HK-2 (cell line): ENCODE data around the gene TEX22.

Source experiments
- DNase-seq: peaks from one replicate; pipeline ENCODE4 v3.0.0-alpha.2; 2018; ENCODE audit not compliant: unreplicated experiment

TEX22 gene

DNA sequence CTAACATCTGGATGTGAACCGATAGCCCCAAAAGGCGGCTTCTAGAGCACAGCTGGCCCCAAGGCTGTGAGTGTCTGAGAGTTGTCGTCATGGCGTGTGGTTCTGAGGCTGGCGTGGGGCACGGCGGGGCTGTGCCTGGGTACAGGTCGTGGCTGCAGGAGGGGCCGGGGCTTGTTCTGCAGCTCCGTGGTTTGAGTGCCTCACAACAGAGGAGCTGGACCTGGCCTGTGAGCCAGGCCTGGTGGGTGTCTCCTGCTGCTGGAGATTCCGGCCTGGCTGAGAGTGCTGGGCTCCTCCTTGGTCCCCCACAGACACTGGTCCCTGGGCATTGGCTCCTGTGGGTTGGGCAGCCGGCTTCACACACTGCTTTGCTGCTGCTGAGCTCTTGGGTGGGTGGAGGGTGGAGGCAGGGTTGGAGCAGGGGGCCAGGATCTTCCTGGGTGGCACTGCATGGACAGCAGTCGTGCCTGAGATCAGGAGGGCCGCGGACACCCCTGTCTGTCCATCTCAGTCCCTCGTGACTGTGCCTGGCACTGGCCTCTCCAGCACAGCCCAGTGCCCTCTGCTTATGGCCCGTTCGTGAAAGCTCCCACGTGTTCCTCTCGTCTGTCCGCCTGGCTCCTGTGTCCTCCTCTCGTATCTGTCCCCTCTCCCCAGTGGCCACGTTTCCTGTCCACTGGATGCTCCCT is 31.8 kb upstream of the TEX22 start:
- no peak for DNase-seq

DNA sequence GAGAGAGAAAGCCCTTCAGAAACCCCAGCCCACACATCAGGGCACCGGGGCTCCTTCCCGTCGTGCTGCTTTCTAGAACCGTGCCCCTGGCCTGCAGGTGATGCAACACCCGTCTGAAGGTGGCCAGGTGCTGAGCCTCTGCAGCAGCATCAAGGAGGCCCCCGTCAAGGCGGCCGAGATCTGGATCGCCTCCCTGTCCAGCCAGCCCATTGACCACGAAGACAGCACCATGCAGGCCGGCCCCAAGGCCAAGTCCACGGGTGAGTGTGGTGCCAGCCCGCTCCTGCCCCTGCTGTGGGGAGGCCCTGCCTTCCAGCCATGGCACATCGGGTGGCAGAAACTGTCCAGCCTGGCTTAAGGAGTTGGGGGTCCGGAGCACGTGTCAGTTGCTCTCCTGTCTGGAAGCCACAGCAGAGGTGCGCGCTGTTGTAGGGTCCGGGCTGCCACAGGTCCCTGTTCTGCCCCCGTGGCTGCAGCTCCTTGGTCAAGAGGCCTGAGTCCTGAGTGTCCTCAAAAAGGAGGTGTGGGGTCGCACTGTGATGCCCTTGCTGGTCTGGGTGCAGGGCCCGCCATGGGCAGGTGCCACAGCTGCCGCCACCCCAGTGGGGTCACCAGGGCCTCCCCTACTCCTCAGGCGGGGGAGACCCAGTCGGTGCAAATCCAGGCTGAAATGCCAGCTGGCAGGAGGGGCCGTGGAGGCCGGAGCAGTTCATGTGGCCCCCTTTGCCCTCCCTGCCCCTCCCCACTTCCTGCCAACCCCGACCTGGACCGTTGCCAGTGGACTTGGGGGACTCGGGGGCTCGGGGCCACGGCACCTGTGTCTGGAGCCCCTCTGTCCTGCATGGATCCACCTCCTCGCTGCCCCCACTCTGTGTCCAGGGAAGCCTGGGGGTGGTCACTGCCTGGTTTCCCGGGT is 31.0 kb upstream of the TEX22 start:
- no peak for DNase-seq

DNA sequence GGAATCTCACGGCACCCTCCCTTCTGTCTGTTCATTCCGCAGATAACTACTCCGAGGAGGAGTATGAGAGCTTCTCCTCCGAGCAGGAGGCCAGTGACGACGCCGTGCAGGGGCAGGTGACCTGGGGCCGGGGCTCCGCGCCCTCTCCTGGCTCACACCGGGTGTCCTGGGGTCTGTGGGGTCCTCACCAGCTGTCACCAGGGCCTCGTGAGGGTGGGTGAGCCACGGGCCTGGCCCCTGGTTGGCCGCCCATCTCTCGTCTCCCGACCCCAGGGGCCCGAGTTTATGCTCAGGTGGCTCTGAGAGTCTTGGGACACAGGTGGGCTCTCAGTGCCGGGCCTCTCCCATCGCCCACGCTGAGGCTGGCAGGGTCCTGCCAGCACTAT is 30.3 kb upstream of the TEX22 start:
- no peak for DNase-seq

GRCh38 chr14:105368426-105368825 is 29.9 kb upstream of the TEX22 start:
- DNase-seq: no peak

DNA sequence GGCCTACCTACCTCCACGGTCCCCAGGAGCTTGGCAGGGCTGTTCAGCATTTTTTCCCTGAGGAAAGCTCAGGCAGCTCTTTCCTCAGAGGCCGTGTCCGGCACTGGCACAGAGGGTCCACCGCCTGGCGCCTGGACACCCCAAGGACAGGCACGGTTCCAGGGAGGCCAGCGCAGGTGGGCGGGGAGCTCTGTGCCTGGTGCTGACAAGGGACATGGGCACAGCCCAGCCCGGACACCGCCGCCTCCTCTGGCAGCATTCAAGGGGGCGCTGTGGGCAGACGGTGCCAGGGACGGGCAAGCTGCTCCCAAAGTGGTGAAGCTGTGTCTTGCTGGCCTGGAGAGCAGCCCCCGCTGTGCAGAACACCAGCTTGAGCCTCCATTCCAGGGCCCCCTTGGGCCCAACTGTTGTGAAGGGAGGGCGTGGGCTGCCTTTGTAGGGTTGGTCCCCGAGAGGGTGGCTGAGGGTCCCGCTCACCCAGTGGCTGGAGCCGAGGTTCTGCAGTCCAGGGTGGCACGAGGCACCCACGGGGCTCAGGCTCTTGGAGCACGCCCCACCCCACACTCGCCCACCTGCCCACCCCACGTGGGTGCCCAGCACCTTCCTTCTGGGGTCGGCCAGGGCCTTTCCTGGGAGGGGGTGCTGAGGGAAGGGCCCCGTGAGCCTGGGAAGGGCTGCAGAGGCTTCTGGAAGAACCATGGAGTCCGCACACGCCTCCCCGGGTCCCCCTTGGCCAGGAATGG is 29.3 kb upstream of the TEX22 start:
- no peak for DNase-seq

DNA sequence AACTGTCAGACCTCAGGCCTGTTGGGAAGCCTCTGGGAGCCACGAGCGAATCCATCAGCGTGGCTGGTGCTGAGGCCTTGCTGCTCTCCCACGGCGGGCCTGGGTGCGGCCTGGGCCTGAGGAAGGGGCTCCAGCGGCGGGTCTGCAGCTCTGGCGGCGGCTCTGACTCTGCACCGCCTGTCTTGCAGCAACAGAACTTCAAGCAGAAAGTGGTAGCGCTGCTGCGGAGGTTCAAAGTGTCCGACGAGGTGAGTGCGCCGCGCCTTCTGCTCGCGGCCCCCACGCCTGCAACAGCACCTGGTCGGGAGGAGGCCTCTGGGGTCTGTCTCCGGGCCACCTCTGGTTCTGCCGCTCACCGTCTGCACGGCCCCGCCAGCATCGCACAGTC is 28.7 kb upstream of the TEX22 start:
- no peak for DNase-seq

- DNase-seq: no peak
Observed at GRCh38 chr14:105374389-105374788, 23.9 kb upstream of the TEX22 start.

- no peak for DNase-seq
Observed at GRCh38 chr14:105375635-105376057, 22.7 kb upstream of the TEX22 start.

- no peak for DNase-seq
Observed at GRCh38 chr14:105376521-105377440, 21.6 kb upstream of the TEX22 start.

GRCh38 chr14:105377555-105378182 is 20.7 kb upstream of the TEX22 start:
- no peak for DNase-seq

DNA sequence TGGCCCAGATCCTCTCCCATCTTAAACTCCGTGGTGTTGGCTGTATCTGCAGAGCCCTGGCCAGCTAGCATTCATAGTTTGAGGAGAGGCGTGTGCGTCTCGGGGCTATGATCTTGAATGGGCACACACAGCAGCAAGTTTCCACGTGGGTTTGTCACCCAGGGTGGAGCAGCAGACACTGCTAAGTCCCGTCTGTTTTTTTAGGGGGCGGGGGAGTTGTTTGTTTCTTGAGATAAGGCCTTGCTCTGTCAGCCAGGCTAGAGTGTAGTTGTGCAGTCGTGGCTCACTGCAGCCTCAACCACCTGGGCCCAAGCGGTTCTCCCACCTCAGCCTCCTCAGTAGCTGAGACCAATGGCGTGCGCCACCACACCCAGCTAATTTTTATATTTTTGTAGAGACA is 20.1 kb upstream of the TEX22 start:
- DNase-seq: no peak

GRCh38 chr14:105378873-105379685 is 19.3 kb upstream of the TEX22 start:
- DNase-seq: no peak

DNA sequence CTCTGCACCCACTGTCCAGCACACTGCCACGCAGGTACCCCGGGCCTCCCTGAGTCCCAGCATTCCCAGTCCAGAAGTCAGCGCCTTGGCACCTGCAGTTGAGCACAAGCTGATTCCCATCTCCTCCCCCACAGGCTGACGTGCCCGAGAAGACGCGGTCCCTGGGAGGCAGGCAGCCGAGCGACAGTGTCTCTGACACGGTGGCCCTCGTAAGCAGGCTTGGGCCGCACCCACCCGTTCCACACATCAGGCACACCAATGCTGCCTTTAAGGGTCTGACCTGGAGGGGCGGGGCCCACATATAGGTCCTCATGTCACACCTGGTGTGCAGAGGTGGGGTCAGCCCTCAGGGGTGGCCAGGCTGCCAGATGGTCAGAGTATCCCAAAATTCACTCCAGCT is 18.4 kb upstream of the TEX22 start:
- no peak for DNase-seq

- DNase-seq: no peak
Observed at GRCh38 chr14:105380756-105381155, 17.6 kb upstream of the TEX22 start.

DNA sequence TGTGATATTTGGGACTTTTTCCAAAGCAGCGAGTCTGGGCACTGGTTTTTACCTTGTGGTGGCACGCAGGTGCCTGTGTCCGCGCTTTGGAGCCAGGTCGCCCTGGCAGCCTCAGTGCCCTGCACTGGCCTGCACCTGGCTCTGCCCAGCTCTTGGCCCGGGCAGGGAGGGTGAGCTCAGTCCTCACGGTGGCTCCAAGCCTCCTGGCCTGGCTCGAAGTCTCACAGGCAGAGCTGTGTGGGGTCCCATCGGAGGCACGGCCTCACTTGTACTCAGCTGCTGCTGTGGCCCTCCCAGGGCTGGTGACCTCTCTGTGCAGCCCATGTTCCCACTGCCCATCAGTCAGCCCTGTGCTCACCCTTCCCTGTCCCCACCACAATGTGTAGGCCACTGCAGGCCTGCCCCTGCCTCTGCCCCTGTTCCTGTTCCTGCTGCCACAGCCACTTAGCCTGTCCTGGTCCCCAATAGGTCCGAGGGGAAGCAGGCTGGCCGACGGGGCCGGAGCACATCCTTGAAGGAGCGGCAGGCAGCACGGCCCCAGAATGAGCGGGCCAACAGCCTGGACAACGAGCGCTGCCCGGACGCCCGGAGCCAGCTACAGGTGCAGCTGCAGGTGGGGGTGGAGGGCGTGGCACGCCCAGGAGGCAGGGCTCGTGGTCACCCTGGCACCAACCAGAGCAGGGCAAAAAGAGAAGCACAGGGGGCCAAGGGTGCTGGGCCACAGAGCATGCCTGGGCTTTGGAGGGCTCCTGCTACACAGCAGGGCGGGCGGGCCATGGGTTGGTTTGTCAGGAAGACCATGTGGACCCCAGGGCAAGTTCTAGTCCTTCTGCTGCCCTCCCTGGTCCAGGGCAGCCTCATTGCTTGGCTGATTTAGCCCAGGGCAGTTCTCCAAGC is 16.6 kb upstream of the TEX22 start:
- DNase-seq: no peak

DNA sequence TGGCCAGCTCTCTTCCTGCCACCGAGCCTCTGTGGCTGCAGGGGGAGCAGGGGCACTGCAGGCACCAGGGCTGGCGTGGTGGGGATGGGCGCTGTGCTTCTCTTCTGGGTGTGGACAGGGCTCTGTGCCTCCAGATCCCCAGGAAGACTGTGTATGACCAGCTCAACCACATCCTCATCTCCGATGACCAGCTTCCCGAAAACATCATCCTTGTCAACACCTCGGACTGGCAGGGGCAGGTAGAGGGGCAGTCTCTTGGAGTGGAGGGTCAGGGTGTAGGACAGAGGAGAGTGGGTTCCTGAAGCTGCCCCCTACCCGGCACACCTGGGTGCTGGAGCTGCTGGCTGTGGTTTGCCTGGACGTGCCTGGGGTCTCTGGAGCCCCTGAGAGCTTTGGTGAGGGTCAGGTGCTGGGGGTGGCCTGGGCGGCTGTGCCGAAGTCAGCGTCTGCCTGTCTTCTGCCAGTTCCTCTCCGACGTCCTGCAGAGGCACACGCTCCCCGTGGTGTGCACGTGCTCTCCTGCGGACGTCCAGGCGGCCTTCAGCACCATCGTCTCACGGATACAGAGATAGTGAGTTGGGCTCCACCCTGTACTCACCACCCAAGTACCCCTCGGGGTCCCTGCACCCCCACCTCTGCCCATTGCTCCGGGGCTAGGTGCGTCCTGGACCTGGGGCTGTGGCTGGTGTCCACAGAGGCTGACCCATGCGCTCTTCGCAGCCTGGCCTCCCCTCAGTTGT is 15.8 kb upstream of the TEX22 start:
- DNase-seq: no peak

DNA sequence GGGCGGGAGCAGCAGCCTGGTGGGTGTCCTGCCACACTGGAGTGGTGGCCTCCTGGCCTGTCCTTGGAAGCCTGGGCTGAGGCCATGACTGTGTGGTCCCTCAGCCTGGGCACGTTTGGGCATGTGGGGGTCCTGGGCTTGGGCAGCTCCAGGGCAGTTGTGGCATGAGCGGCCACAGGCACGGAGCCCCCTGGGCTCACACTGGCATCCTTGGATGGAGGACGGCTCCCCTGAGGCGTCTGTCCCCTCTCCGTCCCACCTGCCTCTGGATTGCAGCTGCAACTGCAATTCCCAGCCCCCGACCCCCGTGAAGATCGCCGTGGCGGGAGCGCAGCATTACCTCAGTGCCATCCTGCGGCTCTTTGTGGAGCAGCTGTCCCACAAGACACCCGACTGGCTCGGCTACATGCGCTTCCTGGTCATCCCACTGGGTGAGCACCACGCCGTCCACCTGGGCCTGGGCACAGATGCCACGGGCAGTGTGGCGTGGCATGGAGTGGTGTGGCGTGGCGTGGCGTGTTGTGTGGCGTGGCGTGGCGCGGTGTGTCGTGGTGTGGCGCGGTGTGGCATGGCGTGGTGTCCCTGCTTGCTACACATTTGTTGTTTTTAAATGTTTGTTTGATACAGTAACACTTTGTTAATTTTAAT is 15.1 kb upstream of the TEX22 start:
- DNase-seq: no peak

DNA sequence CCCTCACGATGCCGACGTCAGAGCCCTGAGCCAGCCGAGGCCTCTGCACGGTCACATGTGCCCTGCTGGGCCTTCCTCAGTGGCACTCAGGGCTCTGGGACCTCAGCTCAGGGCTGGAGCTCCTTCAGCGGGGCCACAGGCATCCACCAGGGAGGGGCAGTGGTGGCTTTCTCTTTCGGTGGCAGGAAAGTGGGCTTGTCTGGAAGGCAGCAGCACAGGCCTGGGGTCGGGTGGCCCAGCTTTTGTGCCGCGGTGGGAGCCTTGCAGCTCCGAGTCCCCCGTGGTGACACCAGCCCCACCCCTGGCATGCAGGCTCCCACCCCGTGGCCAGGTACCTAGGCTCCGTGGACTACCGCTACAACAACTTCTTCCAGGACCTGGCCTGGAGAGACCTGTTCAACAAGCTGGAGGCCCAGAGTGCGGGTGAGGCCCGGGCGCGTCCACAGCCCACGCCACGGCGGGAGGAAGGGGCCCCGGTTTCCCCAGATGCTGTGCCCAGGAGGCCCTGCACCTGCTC is 14.2 kb upstream of the TEX22 start:
- no peak for DNase-seq
